ENCODE data around the gene TMIGD3. TPM values are rescaled to one million over a fixed set of nuclear protein-coding genes. Genes with fewer than 3 reads are reported as not detected.

The TMIGD3 gene
- total and polyA plus RNA-seq, 2 donors (not counting 1 experiment from before 2014, with no cell fraction given) = not detected

DNA sequence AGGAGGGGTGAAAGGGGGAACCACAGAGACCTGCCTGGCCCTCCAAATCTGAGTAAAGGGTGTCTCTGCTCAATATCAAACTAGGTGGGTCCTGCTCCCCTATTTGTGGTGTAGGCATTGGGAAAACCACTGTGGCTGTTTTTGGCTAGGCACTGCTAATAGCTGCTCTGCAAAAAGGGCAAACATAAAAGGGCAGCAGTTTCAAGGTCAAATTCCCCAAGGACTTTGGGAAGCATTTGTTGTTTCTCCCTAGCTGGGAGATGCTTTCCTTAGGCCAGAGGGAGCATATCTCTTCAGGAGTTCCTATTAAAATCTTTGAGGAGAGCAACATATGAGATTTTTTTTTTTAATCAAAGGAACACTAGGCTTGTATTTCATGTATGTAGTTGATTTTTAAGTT, 27.2 kb downstream of the TMIGD3 start:
- Histone ChIP-seq H3K79me2 (ENCODE audit: control insufficient read depth, insufficient read depth, low read length) (no peaks in the 10 kb centered on the region), H3K4me3 (replicated peaks in 1 of 4; ENCODE audit: control extremely low read depth in 1 of 4, insufficient read depth in 1 of 4, low read depth in 3 of 4, low read length in 4 of 4) (no peak overlapping the region), H3K36me3 (ENCODE audit: control insufficient read depth, insufficient read depth, low read length) (no peaks in the 10 kb centered on the region), H2AFZ (ENCODE audit: low read length) (no peak overlapping the region), H3K27me3 (ENCODE audit: control insufficient read depth, insufficient read depth, low read length) (no peaks in the 10 kb centered on the region), H3K27ac (ENCODE audit: insufficient read depth, low read length) (no peak overlapping the region), H3K4me1 (ENCODE audit: control insufficient read depth, extremely low read depth, insufficient read depth, low read length) (no peaks in the 10 kb centered on the region), H3K4me2 (ENCODE audit: extremely low read depth, insufficient read depth, low read length) (no peak overlapping the region), H4K20me1 (ENCODE audit: control insufficient read depth, extremely low read depth, insufficient read depth, low read length) (no peaks in the 10 kb centered on the region), H3K9me3 (ENCODE audit: control insufficient read depth, insufficient read depth, low read depth, low read length) (no peaks in the 10 kb centered on the region), H3K9ac (ENCODE audit: insufficient read depth, low read length) (no peak overlapping the region)
- DNase-seq (ENCODE audit: low read depth in 2 of 2) = no peak
- TF ChIP-seq, protein P1, sequence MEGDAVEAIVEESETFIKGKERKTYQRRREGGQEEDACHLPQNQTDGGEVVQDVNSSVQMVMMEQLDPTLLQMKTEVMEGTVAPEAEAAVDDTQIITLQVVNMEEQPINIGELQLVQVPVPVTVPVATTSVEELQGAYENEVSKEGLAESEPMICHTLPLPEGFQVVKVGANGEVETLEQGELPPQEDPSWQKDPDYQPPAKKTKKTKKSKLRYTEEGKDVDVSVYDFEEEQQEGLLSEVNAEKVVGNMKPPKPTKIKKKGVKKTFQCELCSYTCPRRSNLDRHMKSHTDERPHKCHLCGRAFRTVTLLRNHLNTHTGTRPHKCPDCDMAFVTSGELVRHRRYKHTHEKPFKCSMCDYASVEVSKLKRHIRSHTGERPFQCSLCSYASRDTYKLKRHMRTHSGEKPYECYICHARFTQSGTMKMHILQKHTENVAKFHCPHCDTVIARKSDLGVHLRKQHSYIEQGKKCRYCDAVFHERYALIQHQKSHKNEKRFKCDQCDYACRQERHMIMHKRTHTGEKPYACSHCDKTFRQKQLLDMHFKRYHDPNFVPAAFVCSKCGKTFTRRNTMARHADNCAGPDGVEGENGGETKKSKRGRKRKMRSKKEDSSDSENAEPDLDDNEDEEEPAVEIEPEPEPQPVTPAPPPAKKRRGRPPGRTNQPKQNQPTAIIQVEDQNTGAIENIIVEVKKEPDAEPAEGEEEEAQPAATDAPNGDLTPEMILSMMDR (conservative IDR thresholded peaks at IDR 0.05 in 1 of 2, IDR thresholded peaks at IDR 0.05 in 1 of 2; ENCODE audit: low read depth in 1 of 2, low read length in 2 of 2) = no peak
- TF ChIP-seq EZH2 (IDR thresholded peaks at IDR 0.05; ENCODE audit: low read length, missing control alignments) = no peak

DNA sequence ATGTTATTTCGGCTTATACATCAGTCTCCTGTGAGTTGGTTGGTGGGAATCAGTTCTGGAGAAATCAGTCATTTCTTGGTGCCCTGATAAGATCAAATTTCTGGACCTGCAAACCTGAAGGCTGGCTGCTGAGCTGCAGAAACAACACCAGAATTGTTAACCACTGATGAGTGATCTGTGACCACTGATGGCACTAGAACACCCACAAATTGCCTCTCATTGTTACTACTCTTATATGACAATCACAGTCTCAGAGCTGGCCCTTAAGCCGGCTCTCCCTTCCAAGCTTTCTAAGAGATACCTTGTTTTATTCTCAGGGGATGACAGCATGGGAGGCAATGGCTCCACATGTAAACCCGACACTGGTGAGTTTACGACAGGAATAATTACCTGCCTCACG, 27.7 kb downstream of the TMIGD3 start:
- H4K20me1 ChIP-seq (ENCODE audit: control insufficient read depth, extremely low read depth, insufficient read depth, low read length) = no peaks in the 10 kb centered on the region

DNA sequence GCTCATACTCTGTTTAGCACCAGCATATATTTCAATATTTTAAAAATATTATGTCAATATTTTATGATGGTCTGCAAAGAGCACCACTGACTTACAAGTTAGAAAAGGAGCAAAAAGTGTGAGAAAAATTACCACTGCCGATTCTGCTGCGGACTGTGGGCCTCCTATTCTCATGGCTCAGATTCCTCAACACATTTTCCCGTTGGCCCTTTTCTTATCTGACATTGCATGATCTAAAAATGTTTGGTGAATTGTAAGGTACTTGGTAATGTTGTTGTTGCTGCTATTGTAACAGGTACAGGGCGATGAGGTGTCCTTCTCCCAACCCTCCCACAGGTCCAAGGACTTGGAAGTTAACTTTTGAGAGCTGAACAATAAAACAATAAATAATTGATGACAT, 28.9 kb downstream of the TMIGD3 start:
- TF ChIP-seq EZH2 (IDR thresholded peaks at IDR 0.05; ENCODE audit: low read length, missing control alignments) = no peak
- TF ChIP-seq, protein P1 (conservative IDR thresholded peaks at IDR 0.05 in 1 of 2, IDR thresholded peaks at IDR 0.05 in 1 of 2; ENCODE audit: low read depth in 1 of 2, low read length in 2 of 2) = no peak
- Histone ChIP-seq H3K9me3 (ENCODE audit: control insufficient read depth, insufficient read depth, low read depth, low read length) (no peaks in the 10 kb centered on the region), H3K4me3 (replicated peaks in 1 of 4; ENCODE audit: control extremely low read depth in 1 of 4, insufficient read depth in 1 of 4, low read depth in 3 of 4, low read length in 4 of 4) (no peak overlapping the region), H3K4me2 (ENCODE audit: extremely low read depth, insufficient read depth, low read length) (no peak overlapping the region), H3K9ac (ENCODE audit: insufficient read depth, low read length) (no peak overlapping the region), H4K20me1 (ENCODE audit: control insufficient read depth, extremely low read depth, insufficient read depth, low read length) (no peaks in the 10 kb centered on the region), H3K27ac (ENCODE audit: insufficient read depth, low read length) (no peak overlapping the region), H3K36me3 (ENCODE audit: control insufficient read depth, insufficient read depth, low read length) (no peaks in the 10 kb centered on the region), H3K27me3 (ENCODE audit: control insufficient read depth, insufficient read depth, low read length) (no peaks in the 10 kb centered on the region), H3K4me1 (ENCODE audit: control insufficient read depth, extremely low read depth, insufficient read depth, low read length) (no peaks in the 10 kb centered on the region), H2AFZ (ENCODE audit: low read length) (no peak overlapping the region), H3K79me2 (ENCODE audit: control insufficient read depth, insufficient read depth, low read length) (no peaks in the 10 kb centered on the region)
- DNase-seq (ENCODE audit: low read depth in 2 of 2) = no peak

More for the DNA sequence above, 27.7 kb downstream of the TMIGD3 start:
- H3K4me1 ChIP-seq (ENCODE audit: control insufficient read depth, extremely low read depth, insufficient read depth, low read length) = no peaks in the 10 kb centered on the region
- H3K27ac ChIP-seq (ENCODE audit: insufficient read depth, low read length) = no peak overlapping the region
- H3K9ac ChIP-seq (ENCODE audit: insufficient read depth, low read length) = no peak overlapping the region
- DNase-seq (ENCODE audit: low read depth in 2 of 2) = no peak
- H3K4me2 ChIP-seq (ENCODE audit: extremely low read depth, insufficient read depth, low read length) = no peak overlapping the region
- no peaks in the 10 kb centered on the region for H3K79me2 ChIP-seq (ENCODE audit: control insufficient read depth, insufficient read depth, low read length)
- no peaks in the 10 kb centered on the region for H3K36me3 ChIP-seq (ENCODE audit: control insufficient read depth, insufficient read depth, low read length)
- TF ChIP-seq, protein P1 (conservative IDR thresholded peaks at IDR 0.05 in 1 of 2, IDR thresholded peaks at IDR 0.05 in 1 of 2; ENCODE audit: low read depth in 1 of 2, low read length in 2 of 2) = no peak
- TF ChIP-seq EZH2 (IDR thresholded peaks at IDR 0.05; ENCODE audit: low read length, missing control alignments) = no peak
- no peak overlapping the region for H3K4me3 ChIP-seq (replicated peaks in 1 of 4; ENCODE audit: control extremely low read depth in 1 of 4, insufficient read depth in 1 of 4, low read depth in 3 of 4, low read length in 4 of 4)
- no peak overlapping the region for H2AFZ ChIP-seq (ENCODE audit: low read length)
- no peaks in the 10 kb centered on the region for H3K9me3 ChIP-seq (ENCODE audit: control insufficient read depth, insufficient read depth, low read depth, low read length)
- no peaks in the 10 kb centered on the region for H3K27me3 ChIP-seq (ENCODE audit: control insufficient read depth, insufficient read depth, low read length)

Measured in fibroblast of lung (primary cell).